Activated naive CD8-positive, alpha-beta T cell treated with anti-CD3 and anti-CD28 coated beads, Interleukin-2, amount 10 ng/mL, durations not matched to agents 7 days and 5 days (primary cell): Measurements from ENCODE around the gene ITK. TPM values are rescaled to one million over a fixed set of nuclear protein-coding genes. Genes with fewer than 3 reads are reported as not detected.
A peak's percentile ranks its signal among the peaks of the same experiment; 100 is the strongest.
"Not testable (repeated sequence)": the region's sequence is repeated elsewhere in the genome, so short reads cannot be mapped to it uniquely, and the experiment has no call there.

Source experiments
- ATAC-seq: fragments of 150-1000 bp; cut with Tn5 transposase; one replicate; pipeline ENCODE4 v1.10.0; 2021; ENCODE audit warnings: low read depth, moderate library complexity
- POLR2A ChIA-PET: fragments of 350-600 bp; sonication (Branson Sonifier 250); formaldehyde crosslinking; loops from one replicate; lab custom pipeline; 2021; ENCODE audit warnings: antibody characterized with exemption; lab: Charles Lee
- DNase-seq: peaks from one replicate; pipeline ENCODE4 v3.0.0; 2021
- H3K27ac Mint-ChIP-seq: one replicate; pipeline ENCODE4 v1.8.0; 2022; ENCODE audit warnings: mild to moderate bottlenecking, mixed read lengths
- H3K27me3 Mint-ChIP-seq: one replicate; pipeline ENCODE4 v1.8.0; 2022; ENCODE audit warnings: mild to moderate bottlenecking, moderate library complexity, mixed read lengths
- H3K36me3 Mint-ChIP-seq: one replicate; pipeline ENCODE4 v1.8.0; 2021; ENCODE audit warnings: mild to moderate bottlenecking, mixed read lengths
- H3K4me1 Mint-ChIP-seq: one replicate; pipeline ENCODE4 v1.8.0; 2021; ENCODE audit warnings: mixed read lengths
- H3K4me3 Mint-ChIP-seq: one replicate; pipeline ENCODE4 v1.8.0; 2022; ENCODE audit warnings: mild to moderate bottlenecking, moderate library complexity, mixed read lengths
- H3K9me3 Mint-ChIP-seq: one replicate; pipeline ENCODE4 v1.8.0; 2021; ENCODE audit warnings: mixed read lengths
- total RNA-seq, 2 experiments: library from RNA; stranded (reverse); gene quantifications; one replicate each; pipeline ENCODE4 v1.2.3, GENCODE V29; 2021

ITK gene
- total RNA-seq, 2 experiments from 2014 or later: 313 to 324 TPM

DNA sequence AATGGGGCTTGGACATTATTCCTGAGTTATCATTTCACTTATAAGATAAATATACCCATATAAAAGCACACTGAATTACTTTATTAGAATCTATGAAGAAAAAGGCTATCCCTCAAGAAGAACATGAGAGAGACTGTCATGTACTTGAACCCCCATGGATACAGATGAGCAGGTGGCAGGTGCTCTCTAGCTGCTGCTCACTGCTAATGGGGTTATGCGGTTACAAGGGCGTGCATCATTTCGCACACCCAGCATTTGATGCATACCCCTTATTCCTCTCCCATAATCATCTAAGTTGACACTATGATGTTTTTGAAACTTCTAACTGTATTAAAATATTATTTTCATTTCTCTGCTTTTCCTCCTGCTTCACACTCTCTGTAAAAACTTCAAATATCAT is 16.4 kb downstream of the ITK start:
- Mint-ChIP-seq H3K9me3 (no peaks in the 10 kb centered on the region), H3K4me3 (peak overlapping the region; percentile 65), H3K4me1 (peaks cover 78% of the 10 kb centered on the region), H3K27ac (peak overlapping the region; percentile 65), H3K36me3 (peaks cover 52% of the 10 kb centered on the region), H3K27me3 (no peaks in the 10 kb centered on the region)
- ATAC-seq (peak; percentile 25), DNase-seq (no peak)
- POLR2A ChIA-PET: interaction anchor here (1.6 to 5.2 kb wide), 4 partner anchors 8 to 55 kb away, joined by 3 to 38 read pairs (median 8); no protein-coding TSS in a partner anchor

DNA sequence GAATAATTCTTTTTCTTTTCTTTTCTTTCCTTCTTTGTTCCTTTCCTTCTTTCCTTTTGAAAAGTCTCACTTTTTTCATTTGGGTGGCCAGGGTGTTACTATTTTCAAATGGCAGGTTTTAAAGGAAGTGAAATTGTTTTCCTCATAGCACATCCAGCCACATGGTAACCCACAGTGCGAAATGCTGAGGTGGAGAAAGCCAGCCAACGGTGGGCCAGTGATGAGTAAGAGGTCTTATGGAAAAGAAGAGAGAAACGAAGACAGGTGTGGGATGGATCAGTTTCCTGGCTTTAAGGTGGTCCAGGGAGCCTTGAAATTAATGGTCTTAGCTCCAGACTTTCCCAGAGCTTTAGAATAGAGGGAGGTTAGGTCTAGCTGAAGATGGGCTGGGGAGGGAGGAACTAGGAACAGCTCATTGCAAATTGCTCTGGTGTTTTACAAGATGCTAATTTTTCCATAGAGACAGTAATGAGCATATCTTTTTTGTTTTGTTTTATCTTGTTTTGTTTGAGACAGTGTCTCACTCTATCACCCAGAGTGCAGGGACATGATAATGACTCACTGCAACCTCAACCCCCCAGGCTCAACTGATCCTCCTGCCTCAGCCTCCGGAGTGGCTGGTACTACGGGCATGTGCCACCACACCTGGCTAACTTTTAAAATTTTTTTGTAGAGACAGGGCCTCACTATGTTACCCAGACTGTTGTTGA is 17.8 kb downstream of the ITK start:
- DNase-seq: peak; percentile 44
- Mint-ChIP-seq H3K27ac (peak overlapping the region; percentile 68), H3K36me3 (peaks cover 48% of the 10 kb centered on the region), H3K4me3 (peak overlapping the region; percentile 67), H3K27me3 (no peaks in the 10 kb centered on the region), H3K9me3 (no peaks in the 10 kb centered on the region), H3K4me1 (peaks cover 77% of the 10 kb centered on the region)
- POLR2A ChIA-PET: interaction anchor here (0.7 to 5.2 kb wide), 8 partner anchors 10 to 56 kb away, joined by 3 to 38 read pairs (median 7); no protein-coding TSS in a partner anchor
- ATAC-seq: peak; percentile 46

DNA sequence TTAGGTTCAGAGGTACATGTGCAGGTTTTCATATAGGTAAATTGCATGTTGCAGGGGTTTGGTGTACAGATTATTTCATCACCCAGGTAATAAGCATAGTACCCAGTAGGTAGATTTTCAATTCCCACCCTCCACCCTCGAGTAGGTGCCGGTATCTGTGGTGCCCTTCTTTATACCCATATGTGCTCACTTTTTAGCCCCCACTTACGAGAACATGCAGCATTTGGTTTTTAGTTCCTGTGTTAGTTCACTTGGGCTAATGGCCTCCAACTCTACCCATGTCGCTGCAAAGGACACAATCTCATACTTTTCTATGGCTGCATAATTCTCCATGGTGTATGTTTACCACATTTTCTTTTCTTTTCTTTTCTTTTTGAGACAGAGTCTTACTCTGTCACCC is 21.2 kb downstream of the ITK start:
- ATAC-seq: peak; percentile 11
- Mint-ChIP-seq H3K4me1 (peaks cover 73% of the 10 kb centered on the region), H3K36me3 (peaks cover 48% of the 10 kb centered on the region), H3K27me3 (no peaks in the 10 kb centered on the region), H3K9me3 (no peaks in the 10 kb centered on the region), H3K27ac (peak overlapping the region; percentile 84), H3K4me3 (peak overlapping the region; percentile 78)
- no peak for DNase-seq
- POLR2A ChIA-PET: interaction anchor here (2.4 kb wide), 1 partner anchor 66 kb away, joined by 7 read pairs; no protein-coding TSS in a partner anchor

DNA sequence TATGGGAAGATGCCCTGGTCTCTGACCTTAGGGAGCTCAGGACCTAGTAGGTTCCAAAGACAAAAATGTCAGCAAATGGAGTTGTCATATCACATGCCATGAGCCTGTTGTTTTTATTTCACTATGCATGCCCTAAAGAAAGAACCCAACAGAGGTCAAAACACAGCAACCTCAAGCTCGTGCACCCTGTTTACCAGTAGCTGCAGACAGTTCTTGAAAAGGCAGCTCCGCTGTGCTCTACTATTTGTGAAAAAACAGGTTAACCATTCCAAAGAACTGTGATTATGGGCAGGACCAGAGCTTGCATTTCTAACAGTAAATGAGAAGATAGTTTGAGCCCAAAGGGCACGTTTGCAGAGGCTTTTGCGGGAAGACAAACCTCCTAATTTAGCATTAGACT is 22.8 kb downstream of the ITK start:
- POLR2A ChIA-PET: interaction anchor here (0.5 to 4.7 kb wide), 10 partner anchors 12 to 164 kb away, joined by 3 to 44 read pairs (median 5); partner anchors contain the start of gene ITK
- Mint-ChIP-seq H3K9me3 (no peaks in the 10 kb centered on the region), H3K4me1 (peaks cover 73% of the 10 kb centered on the region), H3K27me3 (no peaks in the 10 kb centered on the region), H3K27ac (peak overlapping the region; percentile 72), H3K36me3 (peaks cover 53% of the 10 kb centered on the region), H3K4me3 (peak overlapping the region; percentile 66)
- ATAC-seq (peak; percentile 17), DNase-seq (no peak)

DNA sequence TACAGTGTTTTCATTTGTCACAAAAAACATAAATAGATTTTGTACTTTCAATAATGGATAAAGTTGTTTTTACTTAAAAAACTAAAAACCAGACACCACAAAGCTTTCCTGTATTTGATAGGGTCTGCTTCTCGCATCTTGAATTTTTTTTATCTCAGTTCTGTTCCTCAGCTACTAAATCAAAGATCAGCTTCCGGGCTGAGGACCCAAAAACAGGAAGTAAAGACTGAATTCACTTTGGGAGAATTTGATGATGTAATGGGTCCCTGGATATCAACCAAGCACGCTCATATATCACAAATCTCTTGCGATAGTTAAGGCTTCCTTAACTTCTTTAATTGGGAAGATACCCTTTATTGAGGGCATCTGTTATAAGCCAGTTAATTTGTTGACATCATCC is 24.1 kb downstream of the ITK start:
- Mint-ChIP-seq H3K27ac (peak overlapping the region; percentile 77), H3K36me3 (peaks cover 57% of the 10 kb centered on the region), H3K9me3 (no peaks in the 10 kb centered on the region), H3K4me3 (peak overlapping the region; percentile 66), H3K4me1 (peaks cover 71% of the 10 kb centered on the region), H3K27me3 (no peaks in the 10 kb centered on the region)
- POLR2A ChIA-PET: interaction anchor here (0.6 to 4.7 kb wide), 8 partner anchors 11 to 52 kb away, joined by 3 to 44 read pairs (median 4); no protein-coding TSS in a partner anchor
- ATAC-seq: peak; percentile 15
- no peak for DNase-seq

DNA sequence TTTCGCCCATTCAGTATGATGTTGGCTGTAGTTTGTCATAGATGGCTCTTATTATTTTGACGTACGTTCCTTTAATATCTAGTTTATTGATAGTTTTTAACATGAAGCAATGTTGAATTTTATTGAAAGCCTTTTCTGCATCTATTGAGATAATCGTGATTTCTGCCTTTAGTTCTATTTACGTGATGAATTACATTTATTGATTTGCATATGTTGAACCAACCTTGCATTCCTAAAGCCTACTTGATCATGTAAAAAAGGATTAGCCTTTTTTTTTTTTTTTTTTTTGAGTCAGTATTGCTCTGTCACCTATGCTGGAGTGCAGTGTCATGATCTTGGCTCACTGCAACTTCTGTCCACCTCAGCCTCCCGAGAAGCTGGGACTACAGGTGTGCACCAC is 25.1 kb downstream of the ITK start:
- Mint-ChIP-seq H3K27me3 (no peaks in the 10 kb centered on the region), H3K36me3 (peaks cover 60% of the 10 kb centered on the region)
- POLR2A ChIA-PET: interaction anchor here (0.6 to 4.7 kb wide), 5 partner anchors 10 to 267 kb away, joined by 3 to 44 read pairs (median 3); no protein-coding TSS in a partner anchor

DNA sequence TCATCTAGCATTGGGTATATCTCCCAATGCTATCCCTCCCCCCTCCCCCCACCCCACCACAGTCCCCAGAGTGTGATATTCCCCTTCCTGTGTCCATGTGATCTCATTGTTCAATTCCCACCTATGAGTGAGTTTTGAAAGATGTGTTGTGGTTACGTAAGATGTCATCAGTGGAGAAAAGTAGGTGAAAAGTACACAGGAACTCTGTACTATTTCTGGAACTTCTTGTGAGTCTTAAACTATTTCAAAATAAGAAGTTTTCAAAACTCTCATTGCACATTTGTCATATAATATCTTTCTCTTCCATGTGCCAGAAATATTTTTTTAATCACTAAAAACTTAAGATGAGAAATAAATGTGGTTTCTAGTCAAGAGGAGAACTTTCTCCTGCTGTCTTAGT is 30.0 kb downstream of the ITK start:
- Mint-ChIP-seq H3K27ac (peak overlapping the region; percentile 82), H3K4me3 (peak overlapping the region; percentile 70), H3K4me1 (peaks cover 85% of the 10 kb centered on the region), H3K36me3 (peaks cover 77% of the 10 kb centered on the region)
- POLR2A ChIA-PET, DNase-seq, ATAC-seq, H3K9me3 Mint-ChIP-seq, H3K27me3 Mint-ChIP-seq: not testable (repeated sequence)

More for the DNA sequence above, 25.1 kb downstream of the ITK start:
- Mint-ChIP-seq H3K4me1 (peaks cover 71% of the 10 kb centered on the region), H3K4me3 (peak overlapping the region; percentile 20), H3K9me3 (no peaks in the 10 kb centered on the region), H3K27ac (peak overlapping the region; percentile 22)
- no peak for ATAC-seq
- no peak for DNase-seq

DNA sequence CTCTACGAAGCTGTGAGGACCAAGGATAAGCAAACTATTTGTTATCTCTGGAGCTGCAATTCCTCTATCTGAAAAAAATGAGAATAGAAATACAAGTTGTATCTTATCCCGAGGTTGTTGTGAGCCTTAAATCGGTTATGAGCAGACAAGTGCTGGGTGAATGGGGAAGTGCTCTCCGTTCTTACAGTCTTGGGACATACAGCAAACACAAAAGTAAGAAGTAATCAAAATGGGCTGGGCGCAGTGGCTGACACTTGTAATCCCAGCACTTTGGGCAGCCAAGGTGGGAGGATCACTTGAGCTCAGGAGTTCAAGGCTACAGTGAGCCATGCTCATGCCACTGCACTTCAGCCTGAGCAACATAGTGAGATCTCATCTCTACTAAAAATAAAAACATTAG is 31.7 kb downstream of the ITK start:
- Mint-ChIP-seq H3K9me3 (no peaks in the 10 kb centered on the region), H3K36me3 (peaks cover 80% of the 10 kb centered on the region), H3K27me3 (no peaks in the 10 kb centered on the region), H3K4me1 (peaks cover 90% of the 10 kb centered on the region), H3K4me3 (peak overlapping the region; percentile 83), H3K27ac (peak overlapping the region; percentile 99)
- DNase-seq: no peak
- POLR2A ChIA-PET: interaction anchor here (0.9 to 1.6 kb wide), 4 partner anchors 9 to 60 kb away, joined by 3 to 5 read pairs (median 4); partner anchors contain the start of gene ITK
- no peak for ATAC-seq

DNA sequence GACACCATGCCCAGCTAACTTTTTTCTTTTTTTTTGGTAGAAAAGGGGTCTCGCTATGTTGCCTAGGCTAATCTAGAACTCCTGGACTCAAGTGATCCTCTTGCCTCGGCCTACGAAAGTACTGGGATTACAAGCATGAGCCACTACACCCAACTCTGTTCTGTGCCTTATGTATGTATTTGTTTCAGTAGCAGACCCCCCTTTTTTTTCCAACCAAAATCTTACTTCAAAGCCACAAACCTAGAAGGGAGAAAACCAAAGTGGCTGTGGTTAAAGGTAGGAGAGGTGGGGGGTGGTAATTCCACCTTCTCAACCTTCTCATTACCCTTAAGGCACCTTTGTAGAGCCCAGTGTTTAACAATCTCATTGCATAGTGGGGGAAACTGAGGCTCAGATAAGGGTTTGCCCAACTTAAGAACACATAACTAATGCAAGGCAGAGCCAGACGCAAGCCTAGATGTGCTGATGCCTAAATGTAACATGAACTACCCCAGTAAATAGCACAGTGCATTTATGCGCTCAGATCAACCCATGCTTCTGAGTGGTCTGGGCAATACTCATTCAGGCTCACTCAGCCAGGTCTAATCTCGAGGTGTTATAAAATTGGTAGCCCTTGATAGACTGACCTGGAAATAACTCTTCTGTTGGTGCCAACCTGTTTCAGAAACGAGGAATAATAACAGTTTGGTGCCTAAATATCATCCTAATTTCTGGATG is 33.0 kb downstream of the ITK start:
- POLR2A ChIA-PET: interaction anchor here (0.9 to 6.5 kb wide), 5 partner anchors 9 to 59 kb away, joined by 3 to 65 read pairs (median 35); no protein-coding TSS in a partner anchor
- DNase-seq: no peak
- peak; percentile 17 for ATAC-seq
- H3K4me1 Mint-ChIP-seq: peaks cover 86% of the 10 kb centered on the region
- H3K27ac Mint-ChIP-seq: peak overlapping the region; percentile 99
- H3K36me3 Mint-ChIP-seq: peaks cover 69% of the 10 kb centered on the region
- H3K9me3 Mint-ChIP-seq: no peaks in the 10 kb centered on the region
- H3K27me3 Mint-ChIP-seq: no peaks in the 10 kb centered on the region
- H3K4me3 Mint-ChIP-seq: peak overlapping the region; percentile 83

DNA sequence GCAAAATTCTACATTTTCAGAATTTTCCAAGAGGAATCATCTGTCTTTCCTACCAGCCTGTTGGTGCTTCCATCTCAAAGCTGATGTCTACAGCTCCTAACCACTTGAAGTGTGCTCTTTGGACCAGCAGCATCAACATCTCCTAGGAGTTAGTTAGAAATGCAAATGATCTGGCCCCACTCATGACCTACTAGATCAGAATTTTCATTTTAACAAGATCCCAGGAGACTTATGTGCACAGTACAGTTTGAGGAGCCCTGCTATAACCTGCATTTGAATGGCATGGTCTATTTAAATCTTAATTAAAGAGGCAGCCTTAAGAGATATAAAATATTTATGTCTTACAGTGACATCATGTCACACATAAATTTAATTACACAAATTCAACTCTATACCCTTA is 33.8 kb downstream of the ITK start:
- ATAC-seq: no peak
- peaks cover 86% of the 10 kb centered on the region for H3K4me1 Mint-ChIP-seq

DNA sequence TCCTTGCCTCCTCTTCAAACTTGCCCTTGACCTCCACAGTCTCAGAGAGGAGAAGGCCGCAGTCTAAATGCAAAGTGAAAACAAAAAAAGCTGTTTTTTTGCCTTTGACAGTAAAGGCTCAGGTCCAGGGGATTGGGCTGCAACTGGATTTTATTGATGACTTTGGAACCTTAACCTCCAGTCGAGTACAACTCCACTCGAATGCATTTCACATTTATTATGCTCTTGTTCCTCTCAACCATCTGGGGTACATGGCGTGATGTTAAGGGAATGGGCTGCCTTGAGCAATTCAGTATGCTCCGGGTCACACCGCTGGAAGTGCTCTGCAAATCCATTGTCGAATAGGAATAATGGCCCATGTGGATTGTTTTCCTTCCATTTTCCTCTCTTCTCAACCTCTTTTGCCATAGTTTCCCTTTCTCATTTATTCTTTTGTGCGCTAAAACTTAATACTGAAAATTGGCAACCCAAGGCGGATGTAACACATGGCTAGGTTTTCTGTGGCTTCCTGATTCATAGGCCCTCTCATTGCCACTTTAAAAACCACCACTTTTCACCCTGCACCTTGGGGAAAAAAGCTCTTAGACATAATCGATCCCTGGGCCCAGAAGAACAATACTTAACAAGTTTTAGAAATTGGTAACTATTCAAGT is 34.3 kb downstream of the ITK start:
- H3K9me3 Mint-ChIP-seq: no peaks in the 10 kb centered on the region
- peaks cover 90% of the 10 kb centered on the region for H3K4me1 Mint-ChIP-seq
- peak overlapping the region; percentile 99 for H3K27ac Mint-ChIP-seq
- peak overlapping the region; percentile 83 for H3K4me3 Mint-ChIP-seq
- ATAC-seq (peak; percentile 31), DNase-seq (no peak)
- POLR2A ChIA-PET: interaction anchor here (0.7 to 6.5 kb wide), 10 partner anchors 10 to 72 kb away, joined by 3 to 65 read pairs (median 6); partner anchors contain the start of genes ITK and MED7
- no peaks in the 10 kb centered on the region for H3K27me3 Mint-ChIP-seq
- peaks cover 74% of the 10 kb centered on the region for H3K36me3 Mint-ChIP-seq

More for the DNA sequence above, 33.8 kb downstream of the ITK start:
- H3K27ac Mint-ChIP-seq: peak overlapping the region; percentile 99
- POLR2A ChIA-PET: interaction anchor here (1.6 to 6.5 kb wide), 5 partner anchors 9 to 72 kb away, joined by 8 to 65 read pairs (median 35); partner anchors contain the start of genes ITK and MED7
- H3K27me3 Mint-ChIP-seq: no peaks in the 10 kb centered on the region
- H3K36me3 Mint-ChIP-seq: peaks cover 71% of the 10 kb centered on the region
- DNase-seq: no peak
- peak overlapping the region; percentile 83 for H3K4me3 Mint-ChIP-seq
- no peaks in the 10 kb centered on the region for H3K9me3 Mint-ChIP-seq

DNA sequence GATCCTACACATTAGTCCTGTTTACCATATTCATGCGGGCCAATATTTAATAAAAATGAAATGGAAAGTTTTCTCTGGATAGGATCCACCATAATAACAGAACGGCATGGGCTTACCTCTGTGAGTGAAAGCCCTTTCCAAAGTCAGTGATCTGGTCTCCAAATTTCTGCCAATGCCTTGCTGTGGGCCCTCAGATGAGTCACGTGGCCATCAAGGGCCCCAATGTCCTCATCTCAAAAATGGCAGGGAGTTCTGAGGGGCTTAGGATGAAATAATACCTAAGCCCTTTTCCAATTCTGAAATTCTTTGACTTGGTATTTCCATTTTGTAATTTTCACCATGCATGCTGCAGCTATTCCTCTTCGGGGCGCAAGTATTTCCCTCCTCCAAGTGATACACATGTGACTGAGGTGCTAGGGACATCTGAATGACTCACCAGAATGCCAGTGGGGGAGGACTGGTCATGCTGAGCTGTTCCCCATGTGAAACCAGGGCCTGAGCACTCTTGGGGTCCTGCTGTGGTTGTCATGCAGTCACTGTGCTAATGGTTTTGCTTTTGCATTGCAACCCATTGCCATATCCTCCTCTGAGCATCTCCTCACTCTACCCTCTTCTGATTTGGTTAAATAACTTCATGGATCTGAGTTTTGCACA is 35.0 kb downstream of the ITK start:
- POLR2A ChIA-PET: interaction anchor here (0.7 to 6.5 kb wide), 10 partner anchors 11 to 73 kb away, joined by 3 to 65 read pairs (median 6); partner anchors contain the start of genes ITK and MED7
- Mint-ChIP-seq H3K9me3 (no peaks in the 10 kb centered on the region), H3K27ac (peak overlapping the region; percentile 99), H3K36me3 (peaks cover 76% of the 10 kb centered on the region), H3K4me1 (peaks cover 91% of the 10 kb centered on the region), H3K4me3 (peak overlapping the region; percentile 83), H3K27me3 (no peaks in the 10 kb centered on the region)
- ATAC-seq (no peak), DNase-seq (no peak)
